ENCODE measurements around the gene SNX1. TPM values are rescaled to one million over a fixed set of nuclear protein-coding genes. Genes with fewer than 3 reads are reported as not detected.

Gene SNX1
- total and polyA plus RNA-seq, 2 of the 8 experiments (the other 6 are each of a cell fraction or from before 2014, with no cell fraction given) = 27.9 to 59.8 TPM

DNA sequence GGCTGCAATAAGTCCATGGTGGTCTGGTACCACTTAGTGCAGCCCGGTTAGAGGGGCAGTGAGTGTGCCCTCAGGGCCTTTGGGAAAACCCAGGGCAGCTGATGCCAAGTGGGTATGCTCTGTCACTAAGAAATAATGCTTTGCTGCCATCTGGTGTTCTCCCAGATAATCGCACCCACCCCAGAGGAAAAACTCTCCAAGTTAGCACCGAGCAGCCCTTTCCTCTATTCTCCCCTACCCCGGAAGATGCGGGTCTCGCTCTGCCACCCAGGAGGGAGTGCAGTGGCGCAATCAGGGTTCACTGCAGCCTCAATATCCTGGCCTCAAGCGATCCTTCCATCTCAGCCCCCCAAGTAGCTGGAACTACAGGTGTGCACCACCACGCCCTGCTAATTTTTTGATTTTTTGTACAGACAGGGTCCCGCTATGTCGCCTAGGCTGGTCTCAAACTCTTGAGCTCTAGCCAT, 28.2 kb upstream of the SNX1 start (continued):
- TF ChIP-seq HDAC6 (IDR thresholded peaks at IDR 0.05; ENCODE audit: low read depth, low read length) (no peak), RBBP5 (IDR thresholded peaks at IDR 0.05; ENCODE audit: borderline replicate concordance, low read depth, low read length) (no peak)

Data from H1 (cell line).